ENCODE data around the gene GPSM1.

- no peak for TF ChIP-seq CTCF (IDR thresholded peaks at IDR 0.05)
- no peak for TF ChIP-seq EP300 (IDR thresholded peaks at IDR 0.05; ENCODE audit: borderline replicate concordance in 1 of 2, low read depth in 1 of 2, low read length in 1 of 2)
- TF ChIP-seq REST (IDR thresholded peaks at IDR 0.05; ENCODE audit: low read depth, low read length), result no peak
- no peak for TF ChIP-seq NFIC (IDR thresholded peaks at IDR 0.05; ENCODE audit: borderline replicate concordance)
- no peak for TF ChIP-seq POLR2AphosphoS5 (IDR thresholded peaks at IDR 0.05; ENCODE audit: low read depth, low read length)
- no peak for TF ChIP-seq TAF1 (IDR thresholded peaks at IDR 0.05; ENCODE audit: borderline replicate concordance, low read depth, low read length)
- TF ChIP-seq NRF1 (IDR thresholded peaks at IDR 0.05; ENCODE audit: low read depth, low read length), result no peak
- TF ChIP-seq ZBTB33 (IDR thresholded peaks at IDR 0.05; ENCODE audit: borderline replicate concordance, low read depth), result no peak
- TF ChIP-seq USF2 (IDR thresholded peaks at IDR 0.05; ENCODE audit: borderline replicate concordance, low read depth, low read length), result no peak
- TF ChIP-seq MAX (IDR thresholded peaks at IDR 0.05; ENCODE audit: low read depth), result no peak
- no peak for TF ChIP-seq RAD21 (IDR thresholded peaks at IDR 0.05; ENCODE audit: low read length)
- no peak for TF ChIP-seq SMC3 (IDR thresholded peaks at IDR 0.05; ENCODE audit: low read depth, low read length)
- TF ChIP-seq USF1 (IDR thresholded peaks at IDR 0.05; ENCODE audit: borderline replicate concordance, low read depth), result no peak
- no peak for TF ChIP-seq CHD2 (IDR thresholded peaks at IDR 0.05; ENCODE audit: low read length, partially characterized antibody)
Measured at GRCh38 chr9:136284311-136284710, 43.0 kb upstream of the GPSM1 start.

All from SK-N-SH (cell line).